GM12801 (cell line): Measurements from ENCODE around the gene SLC25A19.

ENCODE experiments used
- CTCF ChIP-seq: IDR thresholded peaks from one replicate; pipeline ENCODE4 v1.5.1; 2011; ENCODE audit warnings: control low read depth; ENCODE audit not compliant: insufficient read length; ENCODE audit errors: extremely low read depth

The SLC25A19 gene

GRCh38 chr17:75316253-75316652 is 27.0 kb upstream of the SLC25A19 start:
- no peak for TF ChIP-seq CTCF

GRCh38 chr17:75315541-75316243 is 26.5 kb upstream of the SLC25A19 start:
- TF ChIP-seq CTCF: no peak

GRCh38 chr17:75313941-75314551 is 24.8 kb upstream of the SLC25A19 start:
- no peak for TF ChIP-seq CTCF

GRCh38 chr17:75308732-75309629 is 19.7 kb upstream of the SLC25A19 start:
- TF ChIP-seq CTCF: no peak

GRCh38 chr17:75307957-75308731 is 18.9 kb upstream of the SLC25A19 start:
- no peak for TF ChIP-seq CTCF

GRCh38 chr17:75301502-75302206 is 12.4 kb upstream of the SLC25A19 start:
- no peak for TF ChIP-seq CTCF
